Activated CD4-positive, alpha-beta memory T cell treated with anti-CD3 and anti-CD28 coated beads, Interleukin-2, amount 10 ng/mL, durations not matched to agents 7 days and 5 days (primary cell): ENCODE results near the gene CCDC6. TPM values are rescaled to one million over a fixed set of nuclear protein-coding genes. Genes with fewer than 3 reads are reported as not detected.
A peak's percentile ranks its signal among the peaks of the same experiment; 100 is the strongest.

ENCODE experiments used
- CTCF ChIA-PET: fragments of 350-600 bp; sonication (Branson Sonifier 250); formaldehyde crosslinking; loops from one replicate; lab custom pipeline; 2021; ENCODE audit warnings: antibody characterized with exemption, inconsistent platforms; lab: Charles Lee
- POLR2A ChIA-PET: fragments of 350-600 bp; sonication (Branson Sonifier 250); formaldehyde crosslinking; loops from one replicate; lab custom pipeline; 2021; ENCODE audit warnings: antibody characterized with exemption; lab: Charles Lee
- DNase-seq: peaks from one replicate; pipeline ENCODE4 v3.0.0-alpha.2; 2020
- H3K27ac Mint-ChIP-seq: one replicate; pipeline ENCODE4 v1.8.0; 2021; ENCODE audit warnings: mild to moderate bottlenecking, mixed read lengths
- H3K27me3 Mint-ChIP-seq: one replicate; pipeline ENCODE4 v1.8.0; 2021; ENCODE audit warnings: mixed read lengths
- H3K36me3 Mint-ChIP-seq: one replicate; pipeline ENCODE4 v1.8.0; 2021; ENCODE audit warnings: low read depth, mixed read lengths
- H3K4me1 Mint-ChIP-seq: one replicate; pipeline ENCODE4 v1.8.0; 2021; ENCODE audit warnings: mixed read lengths
- H3K4me3 Mint-ChIP-seq: one replicate; pipeline ENCODE4 v1.8.0; 2021; ENCODE audit warnings: mild to moderate bottlenecking, mixed read lengths
- H3K9me3 Mint-ChIP-seq: one replicate; pipeline ENCODE4 v1.8.0; 2021; ENCODE audit warnings: mixed read lengths
- total RNA-seq, 2 experiments: library from RNA; stranded (reverse); gene quantifications; one replicate each; pipeline ENCODE4 v1.2.3, GENCODE V29; 2021

CCDC6 gene
- total RNA-seq, 2 experiments from 2014 or later, result 22.4 to 22.6 TPM

DNA sequence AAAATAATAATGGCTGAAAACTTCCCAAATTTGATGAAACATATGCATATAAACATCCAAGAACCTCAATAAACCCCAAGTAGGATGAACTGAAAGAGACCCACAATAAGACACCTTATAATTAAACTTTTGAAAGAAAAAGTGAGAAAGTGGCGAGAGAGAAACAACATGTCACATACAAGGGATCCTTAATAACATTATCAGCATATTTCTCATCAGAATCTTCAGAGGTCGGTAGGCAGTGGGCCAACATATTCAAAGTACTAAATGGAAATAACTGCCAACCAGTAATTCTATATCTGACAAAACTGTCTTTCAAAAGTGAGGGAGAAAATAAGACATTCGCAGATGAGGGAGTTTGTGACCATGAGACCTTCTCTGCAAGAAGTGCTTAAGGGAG, 16.6 kb upstream of the CCDC6 start:
- CTCF ChIA-PET, result interaction anchor here (3.1 kb wide), 1 partner anchor 16 kb away, joined by 10 read pairs; the partner anchor contains the start of gene CCDC6
- no peaks in the 10 kb centered on the region for H3K36me3 Mint-ChIP-seq
- H3K27me3 Mint-ChIP-seq, result peaks cover 29% of the 10 kb centered on the region
- no peak overlapping the region for H3K27ac Mint-ChIP-seq
- H3K4me3 Mint-ChIP-seq, result no peak overlapping the region
- no peak for DNase-seq
- POLR2A ChIA-PET, result no interaction called here
- no peaks in the 10 kb centered on the region for H3K4me1 Mint-ChIP-seq
- H3K9me3 Mint-ChIP-seq, result peaks cover 17% of the 10 kb centered on the region

DNA sequence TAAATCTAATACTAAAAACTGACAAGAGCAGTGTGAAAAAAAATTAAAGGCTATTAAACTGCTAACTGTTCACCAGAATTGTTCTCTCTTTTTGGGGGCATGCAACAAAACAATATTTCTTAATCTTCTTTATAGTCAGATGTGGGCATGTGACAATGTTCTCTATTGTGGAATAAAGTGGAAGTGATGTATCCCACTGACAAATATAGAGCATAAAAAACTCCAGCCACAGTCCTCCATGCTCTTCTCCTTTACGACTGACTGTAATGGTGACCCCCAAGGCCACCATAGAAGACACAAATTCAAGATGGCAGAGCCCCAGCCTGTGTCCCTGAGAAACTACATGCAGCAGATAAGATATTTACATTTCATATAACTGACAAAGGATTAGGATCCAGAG, 11.6 kb upstream of the CCDC6 start:
- Mint-ChIP-seq H3K4me1 (no peaks in the 10 kb centered on the region), H3K4me3 (no peak overlapping the region), H3K36me3 (peaks cover 5% of the 10 kb centered on the region), H3K27ac (no peak overlapping the region), H3K9me3 (peaks cover 18% of the 10 kb centered on the region), H3K27me3 (peaks cover 30% of the 10 kb centered on the region)
- POLR2A ChIA-PET, result no interaction called here
- DNase-seq, result no peak
- CTCF ChIA-PET, result no interaction called here

DNA sequence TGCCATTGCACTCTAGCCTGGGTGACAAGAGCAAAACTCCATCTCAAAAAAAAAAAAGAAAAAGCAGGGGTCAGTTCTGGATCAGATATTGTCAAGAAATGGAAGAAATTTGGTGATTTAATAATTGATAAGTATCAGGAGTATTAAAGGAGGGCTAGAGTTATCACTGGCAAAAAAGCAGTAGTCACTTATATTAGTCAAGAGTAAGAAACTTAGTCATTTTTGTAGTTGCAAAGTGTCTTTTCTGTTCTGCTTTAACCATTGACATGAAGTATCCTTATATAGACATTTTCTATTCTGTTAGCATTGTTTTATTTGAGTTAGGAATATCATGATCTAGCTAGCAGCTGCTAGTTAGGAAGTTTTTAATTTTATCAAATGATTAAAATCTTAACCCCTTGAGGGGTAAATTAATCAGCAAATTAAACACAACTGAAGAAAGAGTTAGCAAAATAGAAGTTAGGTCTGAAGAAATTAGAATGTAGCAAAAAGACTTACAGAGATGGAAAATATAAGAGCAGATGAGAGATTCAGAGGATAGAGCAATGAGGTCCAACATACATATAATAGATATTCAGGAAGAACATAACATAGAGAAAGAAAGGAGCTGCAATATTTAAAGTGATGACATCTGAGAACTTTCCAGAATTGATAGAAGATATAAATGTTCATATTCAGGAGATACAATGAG, 7.3 kb upstream of the CCDC6 start:
- CTCF ChIA-PET, result no interaction called here
- Mint-ChIP-seq H3K9me3 (peaks cover 11% of the 10 kb centered on the region), H3K36me3 (peaks cover 7% of the 10 kb centered on the region), H3K4me1 (peaks cover 3% of the 10 kb centered on the region), H3K27ac (no peak overlapping the region), H3K27me3 (peaks cover 12% of the 10 kb centered on the region), H3K4me3 (no peak overlapping the region)
- DNase-seq, result no peak
- POLR2A ChIA-PET, result no interaction called here

DNA sequence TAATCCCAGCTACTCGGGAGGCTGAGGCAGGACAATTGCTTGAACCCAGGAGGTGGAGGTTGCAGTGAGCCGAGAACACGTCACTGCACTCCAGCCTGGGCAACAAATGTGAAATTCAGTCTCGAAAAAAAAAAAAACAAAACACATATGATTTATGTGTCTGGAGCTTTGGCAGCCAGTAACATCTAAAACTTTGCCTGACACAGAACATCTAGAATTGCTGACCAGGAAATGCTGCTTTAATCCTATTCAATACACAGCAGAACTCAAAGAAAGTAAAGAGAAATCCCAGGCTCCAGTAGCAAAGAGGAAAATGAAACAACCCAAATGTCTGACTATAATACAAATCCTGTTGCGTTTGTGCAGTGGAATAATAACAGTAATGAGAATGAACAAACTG, 4.5 kb upstream of the CCDC6 start:
- Mint-ChIP-seq H3K27me3 (peaks cover 4% of the 10 kb centered on the region), H3K4me1 (peaks cover 21% of the 10 kb centered on the region), H3K4me3 (no peak overlapping the region), H3K27ac (no peak overlapping the region), H3K36me3 (peaks cover 7% of the 10 kb centered on the region), H3K9me3 (peaks cover 11% of the 10 kb centered on the region)
- no peak for DNase-seq
- ChIA-PET POLR2A (no interaction called here), CTCF (no interaction called here)

DNA sequence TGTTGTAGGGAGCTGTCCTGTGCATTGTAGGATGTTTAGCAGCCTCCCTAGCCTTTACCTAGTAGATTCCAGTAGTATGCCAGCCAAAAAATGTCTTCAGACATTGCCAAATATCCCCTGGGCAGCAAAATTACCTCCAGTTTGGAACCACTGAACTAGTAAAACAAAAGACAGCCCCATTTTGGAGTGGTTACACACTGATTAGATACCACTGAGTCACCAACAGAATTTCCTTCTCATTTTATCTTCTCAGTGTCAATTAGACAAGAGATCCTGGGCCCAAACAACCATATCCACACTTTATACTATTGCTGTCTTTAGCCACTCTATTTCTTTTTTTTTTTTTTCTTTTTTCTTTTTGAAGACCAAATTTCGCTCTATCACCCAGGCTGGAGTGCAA, 3.5 kb upstream of the CCDC6 start:
- POLR2A ChIA-PET, result no interaction called here

DNA sequence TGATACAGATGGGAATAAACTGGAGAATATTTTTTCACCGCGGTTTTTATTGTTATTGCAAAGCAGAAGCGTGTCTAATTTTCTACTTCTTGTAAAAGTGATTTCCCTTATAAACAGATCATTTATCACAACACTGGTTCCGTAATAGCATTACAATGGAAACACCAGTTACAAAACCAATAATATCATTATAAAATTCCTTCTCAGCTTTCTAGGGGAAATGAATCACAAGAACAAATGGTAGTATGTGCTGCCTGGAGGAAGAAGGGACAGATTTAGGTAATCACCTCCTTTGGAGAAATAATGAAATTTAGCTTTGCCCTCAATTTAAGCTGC, 2.4 kb upstream of the CCDC6 start:
- DNase-seq, result no peak
- Mint-ChIP-seq H3K9me3 (peaks cover 7% of the 10 kb centered on the region), H3K36me3 (peaks cover 6% of the 10 kb centered on the region), H3K4me1 (peaks cover 39% of the 10 kb centered on the region), H3K4me3 (peak overlapping the region; percentile 90), H3K27me3 (peaks cover 1% of the 10 kb centered on the region), H3K27ac (peak overlapping the region; percentile 18)
- POLR2A ChIA-PET, result interaction anchor here (0.7 to 3.4 kb wide), 8 partner anchors 12 to 869 kb away, joined by 3 to 22 read pairs (median 4); partner anchors contain the start of gene CDK1
- CTCF ChIA-PET, result interaction anchor here (0.9 to 2.9 kb wide), 7 partner anchors 22 to 302 kb away, joined by 3 to 15 read pairs (median 9); no protein-coding TSS in a partner anchor

More for the DNA sequence above, 3.5 kb upstream of the CCDC6 start:
- Mint-ChIP-seq H3K4me1 (peaks cover 29% of the 10 kb centered on the region), H3K27me3 (peaks cover 4% of the 10 kb centered on the region), H3K9me3 (peaks cover 11% of the 10 kb centered on the region), H3K27ac (no peak overlapping the region), H3K36me3 (peaks cover 10% of the 10 kb centered on the region), H3K4me3 (no peak overlapping the region)
- CTCF ChIA-PET, result no interaction called here
- no peak for DNase-seq

DNA sequence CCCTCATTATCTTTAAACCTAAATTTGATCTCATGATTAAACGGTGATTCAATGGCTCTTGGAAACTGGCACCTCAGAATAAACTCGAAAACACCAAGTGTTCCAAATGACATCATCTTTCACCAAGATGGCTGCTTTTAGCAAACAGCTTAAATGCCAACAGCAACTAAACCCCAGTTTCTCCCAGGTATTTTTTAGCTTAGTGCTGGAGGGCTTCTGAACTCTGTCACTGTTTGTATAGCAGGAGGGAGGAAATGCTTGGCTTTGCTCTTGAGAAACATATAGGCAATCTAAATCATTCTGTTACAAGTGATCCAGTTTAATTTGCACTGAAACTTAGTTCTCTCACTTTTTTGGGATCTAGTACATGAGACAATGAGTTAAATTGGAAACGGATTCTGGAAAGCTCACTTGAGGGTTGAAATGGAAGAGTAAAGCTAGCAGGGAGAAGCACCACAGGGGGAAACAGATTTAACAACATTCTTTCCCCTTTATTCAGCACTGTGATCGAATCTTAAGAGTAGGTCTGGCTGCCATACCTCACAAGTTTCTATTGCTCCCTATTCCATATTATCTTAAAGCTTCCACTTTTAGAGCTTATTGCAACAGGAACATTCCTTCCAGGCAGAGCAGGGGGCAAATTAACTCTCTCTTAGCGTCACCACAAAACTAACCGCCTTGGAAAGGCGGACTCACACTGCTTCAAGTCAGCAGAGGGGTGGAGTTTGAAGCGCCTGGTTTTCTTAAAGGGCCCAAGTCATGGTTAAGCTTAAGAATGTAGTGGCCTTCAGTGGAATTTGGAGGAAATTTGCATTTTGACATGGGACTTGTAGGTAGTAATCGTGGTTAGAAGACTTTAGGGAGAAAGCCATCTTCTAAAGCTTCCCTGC, 1.8 kb upstream of the CCDC6 start:
- Mint-ChIP-seq H3K36me3 (peaks cover 5% of the 10 kb centered on the region), H3K9me3 (peaks cover 6% of the 10 kb centered on the region), H3K27me3 (no peaks in the 10 kb centered on the region), H3K4me3 (peak overlapping the region; percentile 90), H3K4me1 (peaks cover 43% of the 10 kb centered on the region), H3K27ac (peak overlapping the region; percentile 97)
- ChIA-PET CTCF (interaction anchor here (0.9 to 2.9 kb wide), 9 partner anchors 14 to 302 kb away, joined by 3 to 15 read pairs (median 9); no protein-coding TSS in a partner anchor), POLR2A (interaction anchor here (0.7 to 3.9 kb wide), 10 partner anchors 12 to 870 kb away, joined by 3 to 39 read pairs (median 4); partner anchors contain the start of gene CDK1)
- DNase-seq, result peak; percentile 63

DNA sequence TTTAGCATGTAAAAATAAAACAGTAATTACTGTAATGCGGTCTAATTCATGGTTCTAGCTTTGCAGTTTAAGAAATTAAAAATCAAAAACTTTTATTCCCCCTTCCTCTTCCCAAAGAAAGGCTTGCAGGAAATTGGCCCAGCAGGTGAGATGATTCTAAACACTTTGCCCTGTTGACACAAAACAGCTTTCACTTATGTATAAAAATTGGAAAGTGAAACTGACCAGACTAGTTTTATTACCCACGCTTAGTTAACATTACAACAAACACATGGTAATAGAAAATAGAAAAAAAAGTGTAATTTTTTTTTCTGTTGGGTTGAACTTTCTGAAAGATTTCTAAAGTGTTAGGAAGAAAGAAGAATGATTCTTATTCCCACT, 1.2 kb upstream of the CCDC6 start:
- POLR2A ChIA-PET, result interaction anchor here (1.2 to 3.9 kb wide), 6 partner anchors 20 to 871 kb away, joined by 4 to 39 read pairs (median 7); partner anchors contain the start of gene CDK1
- Mint-ChIP-seq H3K27me3 (no peaks in the 10 kb centered on the region), H3K9me3 (peaks cover under 1% of the 10 kb centered on the region), H3K4me3 (peak overlapping the region; percentile 90), H3K4me1 (peaks cover 48% of the 10 kb centered on the region), H3K36me3 (peaks cover 3% of the 10 kb centered on the region), H3K27ac (peak overlapping the region; percentile 97)
- CTCF ChIA-PET, result interaction anchor here (1.0 to 2.9 kb wide), 8 partner anchors 15 to 303 kb away, joined by 3 to 15 read pairs (median 9); no protein-coding TSS in a partner anchor
- no peak for DNase-seq

DNA sequence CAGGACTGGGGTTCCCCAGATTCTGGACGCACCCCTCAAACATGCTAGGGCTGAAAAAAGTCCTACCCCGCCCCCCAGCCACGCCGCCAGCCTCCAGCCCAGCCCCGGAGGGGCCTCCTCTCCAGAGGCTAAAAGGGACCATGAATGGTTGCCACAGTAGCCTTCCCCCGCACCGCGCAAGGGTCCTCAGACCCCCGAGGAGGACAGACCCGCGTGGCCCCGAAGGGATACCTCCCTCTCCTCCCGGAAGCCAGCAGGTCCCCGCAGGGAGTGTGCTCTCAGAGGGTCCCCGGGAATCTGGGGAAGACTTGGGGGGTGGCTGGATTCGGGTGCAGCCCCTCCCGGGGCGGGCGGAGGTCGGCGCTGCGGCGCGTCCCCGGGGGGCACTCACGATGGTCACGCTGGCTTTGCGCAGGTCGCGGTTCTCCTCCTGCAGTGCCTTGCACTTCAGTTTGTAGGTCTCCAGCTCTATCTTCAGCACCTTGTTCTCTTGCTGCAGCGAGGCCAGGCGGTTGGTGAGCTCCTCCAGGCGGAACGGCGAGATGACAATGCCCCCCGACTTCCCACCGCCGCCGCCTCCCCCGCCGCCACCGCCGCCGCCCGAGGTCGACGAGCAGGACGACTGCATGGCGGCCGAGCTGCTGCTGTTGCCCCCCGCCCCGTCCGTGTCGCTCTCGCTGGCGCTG, 482 bp downstream of the CCDC6 start:
- no peak for DNase-seq
- CTCF ChIA-PET, result interaction anchor here (0.6 to 2.9 kb wide), 26 partner anchors 10 to 1637 kb away, joined by 3 to 49 read pairs (median 4); partner anchors contain the start of genes CDK1 and CISD1
- POLR2A ChIA-PET, result interaction anchor here (0.7 to 4.0 kb wide), 17 partner anchors 11 to 873 kb away, joined by 3 to 43 read pairs (median 5); partner anchors contain the start of gene CDK1
- peaks cover 53% of the 10 kb centered on the region for H3K4me1 Mint-ChIP-seq
- H3K4me3 Mint-ChIP-seq, result peak overlapping the region; percentile 90
- no peaks in the 10 kb centered on the region for H3K9me3 Mint-ChIP-seq
- H3K27ac Mint-ChIP-seq, result peak overlapping the region; percentile 79
- H3K36me3 Mint-ChIP-seq, result peaks cover 8% of the 10 kb centered on the region
- no peaks in the 10 kb centered on the region for H3K27me3 Mint-ChIP-seq

DNA sequence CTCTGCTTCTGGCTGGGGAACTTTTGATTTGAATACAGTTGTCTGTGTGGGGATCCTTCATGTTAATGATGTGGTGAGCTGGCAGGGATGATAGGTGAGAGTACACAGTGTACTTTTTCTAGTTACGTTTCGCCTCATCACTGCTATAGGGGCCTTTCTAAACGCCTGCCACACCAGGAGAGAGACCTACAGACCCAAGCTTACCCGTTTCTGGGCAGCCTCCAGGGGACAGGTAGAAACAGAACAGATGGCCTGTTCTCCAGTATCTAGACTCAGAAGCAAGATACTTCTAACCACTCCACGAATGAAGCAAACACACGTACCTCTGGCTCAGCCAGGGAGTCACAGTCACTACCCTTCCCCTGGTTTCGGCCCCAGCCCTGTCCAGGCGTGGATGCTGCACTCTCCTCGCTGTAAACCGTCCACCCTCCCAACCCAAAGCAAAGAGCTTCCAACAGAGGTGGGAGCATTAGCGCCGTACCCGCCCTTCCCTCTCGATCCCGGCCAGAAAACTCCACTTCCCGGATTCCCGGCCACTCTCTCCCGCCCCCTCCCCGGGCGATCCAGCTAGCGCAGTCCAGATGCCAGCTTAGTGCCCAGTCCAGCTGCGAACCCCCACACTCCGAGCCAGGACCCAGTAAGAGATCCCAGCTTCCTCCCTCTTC, 1.2 kb downstream of the CCDC6 start:
- H3K4me3 Mint-ChIP-seq, result peak overlapping the region; percentile 90
- ChIA-PET POLR2A (interaction anchor here (0.9 to 4.0 kb wide), 7 partner anchors 13 to 874 kb away, joined by 3 to 43 read pairs (median 4); partner anchors contain the start of gene CDK1), CTCF (interaction anchor here (0.7 to 2.6 kb wide), 6 partner anchors 13 to 95 kb away, joined by 3 to 49 read pairs (median 4); no protein-coding TSS in a partner anchor)
- H3K9me3 Mint-ChIP-seq, result no peaks in the 10 kb centered on the region
- peak overlapping the region; percentile 79 for H3K27ac Mint-ChIP-seq
- peaks cover 55% of the 10 kb centered on the region for H3K4me1 Mint-ChIP-seq
- peak; percentile 40 for DNase-seq
- H3K27me3 Mint-ChIP-seq, result no peaks in the 10 kb centered on the region
- peaks cover 10% of the 10 kb centered on the region for H3K36me3 Mint-ChIP-seq

DNA sequence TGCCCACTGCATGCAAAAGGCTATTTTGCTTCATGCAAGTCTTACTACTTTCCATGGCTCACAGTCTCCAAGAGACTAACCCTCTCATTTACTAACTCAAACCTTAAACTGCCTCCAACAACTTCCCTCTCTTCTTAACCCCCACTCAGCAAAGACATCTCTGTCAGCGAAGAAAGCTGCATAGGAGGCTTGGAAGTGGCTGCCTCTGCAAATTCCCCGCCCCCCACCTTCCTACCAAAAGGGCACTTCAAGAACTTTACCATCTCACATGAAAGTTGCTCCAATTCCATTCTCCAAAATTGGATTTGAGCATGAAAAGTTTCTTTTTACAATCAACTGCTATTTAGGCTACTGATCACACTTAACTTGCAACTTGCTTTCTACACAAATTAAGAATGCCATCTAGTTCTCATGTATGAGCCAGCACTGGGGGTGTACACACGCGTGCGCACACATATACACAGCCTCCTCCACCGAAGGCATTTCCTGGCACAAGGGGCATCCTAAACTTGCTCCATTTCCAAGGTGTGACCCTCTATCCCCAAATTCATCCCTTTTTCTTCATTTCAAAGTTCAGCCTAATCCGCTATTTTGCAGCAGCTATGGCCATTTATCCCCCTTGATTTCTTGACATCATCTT, 1.8 kb downstream of the CCDC6 start:
- CTCF ChIA-PET, result interaction anchor here (0.6 to 2.6 kb wide), 3 partner anchors 17 to 60 kb away, joined by 3 to 49 read pairs (median 3); no protein-coding TSS in a partner anchor
- POLR2A ChIA-PET, result interaction anchor here (0.9 to 4.0 kb wide), 4 partner anchors 13 to 39 kb away, joined by 3 to 43 read pairs (median 21); no protein-coding TSS in a partner anchor
- Mint-ChIP-seq H3K4me1 (peaks cover 60% of the 10 kb centered on the region), H3K4me3 (peak overlapping the region; percentile 90), H3K27ac (peak overlapping the region; percentile 79), H3K27me3 (no peaks in the 10 kb centered on the region), H3K9me3 (no peaks in the 10 kb centered on the region), H3K36me3 (peaks cover 16% of the 10 kb centered on the region)
- DNase-seq, result no peak
